ENCODE results near the gene F2R. TPM values are rescaled to one million over a fixed set of nuclear protein-coding genes. Genes with fewer than 3 reads are reported as not detected.

The F2R gene
- total RNA-seq, 1 experiment from 2014 or later: 6.3 TPM

DNA sequence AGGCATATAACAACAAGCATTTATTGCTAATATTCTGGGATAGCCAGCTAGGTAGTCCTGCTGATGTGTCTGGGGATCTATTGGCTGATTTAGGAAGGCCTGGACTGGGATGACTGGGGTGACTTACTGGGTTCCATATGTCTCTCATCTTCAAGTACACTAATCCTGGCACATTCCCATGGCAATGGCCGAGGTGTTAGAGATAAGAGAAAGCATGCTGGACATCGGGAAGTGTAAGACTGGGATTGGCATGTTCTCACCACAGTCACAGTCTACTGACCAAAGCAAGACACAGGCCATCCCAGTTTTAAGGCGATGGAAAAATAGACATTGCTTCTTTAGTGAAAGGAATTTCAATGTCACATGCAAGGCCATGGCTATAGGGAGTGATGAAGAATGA is 29.7 kb downstream of the F2R start:
- no peak overlapping the region for H3K4me3 Mint-ChIP-seq (ENCODE audit: unreplicated experiment)
- no peaks in the 10 kb centered on the region for H3K27me3 Mint-ChIP-seq (ENCODE audit: insufficient read depth, unreplicated experiment)
- Histone ChIP-seq H3K27me3 (replicated peaks; ENCODE audit: control insufficient read depth, insufficient read depth, low read length) (no peaks in the 10 kb centered on the region), H3K36me3 (ENCODE audit: control insufficient read depth, insufficient read depth, low read length) (no peaks in the 10 kb centered on the region), H3K4me3 (ENCODE audit: low read depth, low read length) (no peak overlapping the region), H3K4me1 (peaks cover 4% of the 10 kb centered on the region; the same call in 1 of the 2 replicates), H3K9me3 (no peaks in the 10 kb centered on the region)
- ChIA-PET POLR2A (no interaction called here), CTCF (interaction anchor here (0.7 kb wide), 1 partner anchor 145 kb away, joined by 3 read pairs; no protein-coding TSS in a partner anchor)
- TF ChIP-seq, protein P1, sequence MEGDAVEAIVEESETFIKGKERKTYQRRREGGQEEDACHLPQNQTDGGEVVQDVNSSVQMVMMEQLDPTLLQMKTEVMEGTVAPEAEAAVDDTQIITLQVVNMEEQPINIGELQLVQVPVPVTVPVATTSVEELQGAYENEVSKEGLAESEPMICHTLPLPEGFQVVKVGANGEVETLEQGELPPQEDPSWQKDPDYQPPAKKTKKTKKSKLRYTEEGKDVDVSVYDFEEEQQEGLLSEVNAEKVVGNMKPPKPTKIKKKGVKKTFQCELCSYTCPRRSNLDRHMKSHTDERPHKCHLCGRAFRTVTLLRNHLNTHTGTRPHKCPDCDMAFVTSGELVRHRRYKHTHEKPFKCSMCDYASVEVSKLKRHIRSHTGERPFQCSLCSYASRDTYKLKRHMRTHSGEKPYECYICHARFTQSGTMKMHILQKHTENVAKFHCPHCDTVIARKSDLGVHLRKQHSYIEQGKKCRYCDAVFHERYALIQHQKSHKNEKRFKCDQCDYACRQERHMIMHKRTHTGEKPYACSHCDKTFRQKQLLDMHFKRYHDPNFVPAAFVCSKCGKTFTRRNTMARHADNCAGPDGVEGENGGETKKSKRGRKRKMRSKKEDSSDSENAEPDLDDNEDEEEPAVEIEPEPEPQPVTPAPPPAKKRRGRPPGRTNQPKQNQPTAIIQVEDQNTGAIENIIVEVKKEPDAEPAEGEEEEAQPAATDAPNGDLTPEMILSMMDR (IDR thresholded peaks at IDR 0.05; ENCODE audit: insufficient read depth in 1 of 2, low read depth in 1 of 2, low read length in 1 of 2, severe bottlenecking in 1 of 2, unreplicated experiment in 1 of 2): no peak
- H3K4me1 Mint-ChIP-seq (ENCODE audit: low read depth, unreplicated experiment): no peaks in the 10 kb centered on the region
- no peak for DNase-seq
- H3K9me3 Mint-ChIP-seq (ENCODE audit: unreplicated experiment): no peaks in the 10 kb centered on the region
- BruUV-seq (replicated peaks): no TSS peak
- no peaks in the 10 kb centered on the region for H3K36me3 Mint-ChIP-seq (ENCODE audit: insufficient read depth, unreplicated experiment)
- H3K27ac Mint-ChIP-seq (ENCODE audit: unreplicated experiment): no peak overlapping the region
- intact Hi-C loops (cut with micrococcal nuclease; ENCODE audit: unreplicated experiment): no loop called here

DNA sequence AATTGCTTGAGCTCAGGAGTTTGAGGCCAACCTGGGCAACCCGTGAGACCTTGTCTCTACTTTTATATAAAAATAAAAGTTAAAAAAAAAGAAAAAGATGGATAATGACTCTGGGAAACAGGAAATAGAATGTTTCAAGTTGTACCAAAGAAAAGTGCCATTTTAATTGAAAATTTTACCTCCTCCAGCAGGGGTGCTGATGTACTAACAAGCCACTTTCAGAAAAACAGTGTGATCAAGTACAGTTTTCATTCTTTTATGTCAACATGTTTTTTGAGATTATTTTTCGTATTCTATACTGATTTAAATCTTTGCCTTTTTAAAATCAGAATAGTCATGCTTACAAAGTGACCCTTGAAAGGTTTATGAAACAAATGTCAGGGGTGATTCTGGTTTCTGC is 30.8 kb downstream of the F2R start:
- no peak overlapping the region for H3K4me3 ChIP-seq (ENCODE audit: low read depth, low read length)
- CTCF ChIA-PET: no interaction called here
- Mint-ChIP-seq H3K36me3 (ENCODE audit: insufficient read depth, unreplicated experiment) (no peaks in the 10 kb centered on the region), H3K27ac (ENCODE audit: unreplicated experiment) (no peak overlapping the region), H3K27me3 (ENCODE audit: insufficient read depth, unreplicated experiment) (no peaks in the 10 kb centered on the region), H3K9me3 (ENCODE audit: unreplicated experiment) (no peaks in the 10 kb centered on the region), H3K4me3 (ENCODE audit: unreplicated experiment) (no peak overlapping the region), H3K4me1 (ENCODE audit: low read depth, unreplicated experiment) (no peaks in the 10 kb centered on the region)
- POLR2A ChIA-PET: no interaction called here
- intact Hi-C loops (cut with micrococcal nuclease; ENCODE audit: unreplicated experiment): no loop called here
- H3K9me3 ChIP-seq: no peaks in the 10 kb centered on the region
- peaks cover 4% of the 10 kb centered on the region; the same call in 1 of the 2 replicates for H3K4me1 ChIP-seq
- H3K36me3 ChIP-seq (ENCODE audit: control insufficient read depth, insufficient read depth, low read length): no peaks in the 10 kb centered on the region
- no TSS peak for BruUV-seq (replicated peaks)
- TF ChIP-seq, protein P1 (IDR thresholded peaks at IDR 0.05; ENCODE audit: insufficient read depth in 1 of 2, low read depth in 1 of 2, low read length in 1 of 2, severe bottlenecking in 1 of 2, unreplicated experiment in 1 of 2): peak; percentile 8 to 21
- DNase-seq: no peak
- H3K27me3 ChIP-seq (replicated peaks; ENCODE audit: control insufficient read depth, insufficient read depth, low read length): no peaks in the 10 kb centered on the region

DNA sequence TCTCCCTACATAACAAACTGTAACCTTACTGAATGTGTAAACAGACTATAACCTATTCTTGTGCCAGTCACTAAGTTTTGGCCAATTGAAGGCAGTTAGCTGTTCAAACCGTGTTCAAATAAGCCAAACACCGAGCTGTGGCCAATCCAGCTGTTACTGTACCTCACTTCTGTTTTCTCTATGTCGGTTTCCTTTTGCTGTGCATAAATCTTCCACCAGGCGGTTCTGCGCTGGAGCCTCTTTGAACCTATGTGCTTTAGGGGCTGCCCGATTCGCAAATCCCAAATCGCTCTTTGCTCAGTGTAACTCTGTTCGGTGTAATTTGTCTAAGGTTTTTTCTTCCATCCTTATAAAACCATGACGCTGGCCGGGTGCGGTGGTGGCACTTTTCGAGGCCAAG is 31.8 kb downstream of the F2R start:
- TF ChIP-seq, protein P1 (IDR thresholded peaks at IDR 0.05; ENCODE audit: insufficient read depth in 1 of 2, low read depth in 1 of 2, low read length in 1 of 2, severe bottlenecking in 1 of 2, unreplicated experiment in 1 of 2): no peak
- POLR2A ChIA-PET: no interaction called here

More for the DNA sequence above, 31.8 kb downstream of the F2R start:
- intact Hi-C loops (cut with micrococcal nuclease; ENCODE audit: unreplicated experiment): no loop called here
- no peaks in the 10 kb centered on the region for H3K9me3 ChIP-seq
- no peaks in the 10 kb centered on the region for H3K36me3 ChIP-seq (ENCODE audit: control insufficient read depth, insufficient read depth, low read length)
- no TSS peak for BruUV-seq (replicated peaks)
- no peak for DNase-seq
- H3K36me3 Mint-ChIP-seq (ENCODE audit: insufficient read depth, unreplicated experiment): no peaks in the 10 kb centered on the region
- CTCF ChIA-PET: no interaction called here
- H3K4me1 ChIP-seq: peaks cover 3% of the 10 kb centered on the region; the same call in 1 of the 2 replicates
- H3K9me3 Mint-ChIP-seq (ENCODE audit: unreplicated experiment): no peaks in the 10 kb centered on the region
- H3K27me3 ChIP-seq (replicated peaks; ENCODE audit: control insufficient read depth, insufficient read depth, low read length): no peaks in the 10 kb centered on the region
- no peaks in the 10 kb centered on the region for H3K27me3 Mint-ChIP-seq (ENCODE audit: insufficient read depth, unreplicated experiment)
- H3K4me3 ChIP-seq (ENCODE audit: low read depth, low read length): no peak overlapping the region
- no peak overlapping the region for H3K27ac Mint-ChIP-seq (ENCODE audit: unreplicated experiment)
- H3K4me1 Mint-ChIP-seq (ENCODE audit: low read depth, unreplicated experiment): no peaks in the 10 kb centered on the region
- no peak overlapping the region for H3K4me3 Mint-ChIP-seq (ENCODE audit: unreplicated experiment)
